NCI-H1417 treated with DMSO at 0.1 percent for 48 hours (cell line): ENCODE measurements around the gene OR52H1.

ENCODE experiments used
- DNase-seq: peaks from one replicate; lab custom pipeline; 2025; lab: John Stamatoyannopoulos, UW

The OR52H1 gene

GRCh38 chr11:5531053-5531831 is 17.1 kb downstream of the OR52H1 start:
- no peak for DNase-seq

- DNase-seq = no peak
These were observed 19.8 kb downstream of the OR52H1 start for GRCh38 chr11:5528495-5528894.

GRCh38 chr11:5527716-5528115 is 20.6 kb downstream of the OR52H1 start:
- no peak for DNase-seq

- no peak for DNase-seq
These were observed 23.6 kb downstream of the OR52H1 start for GRCh38 chr11:5524756-5525155.

GRCh38 chr11:5522308-5522707 is 26.0 kb downstream of the OR52H1 start:
- no peak for DNase-seq

GRCh38 chr11:5521540-5521939 is 26.8 kb downstream of the OR52H1 start:
- no peak for DNase-seq

GRCh38 chr11:5516599-5516998 is 31.7 kb downstream of the OR52H1 start, which contains the start of gene UBQLNL:
TSS of gene UBQLNL (minus strand) at chr11:5516699. CDS start at chr11:5516441, 258 bp downstream.
- DNase-seq = no peak

GRCh38 chr11:5514841-5515240 is 33.5 kb downstream of the OR52H1 start:
- no peak for DNase-seq

GRCh38 chr11:5509803-5510202 is 38.5 kb downstream of the OR52H1 start, which contains the start of gene UBQLN3:
TSS of gene UBQLN3 (minus strand) at chr11:5509957. CDS start at chr11:5509558, 399 bp downstream.
- DNase-seq = no peak

GRCh38 chr11:5508605-5509004 is 39.7 kb downstream of the OR52H1 start:
- no peak for DNase-seq

GRCh38 chr11:5507933-5508305 is 40.4 kb downstream of the OR52H1 start:
- DNase-seq = no peak

GRCh38 chr11:5507177-5507932 is 41.0 kb downstream of the OR52H1 start:
- no peak for DNase-seq

- no peak for DNase-seq
These were observed 42.8 kb downstream of the OR52H1 start for GRCh38 chr11:5505363-5506048.

- no peak for DNase-seq
These were observed 43.9 kb downstream of the OR52H1 start for GRCh38 chr11:5504403-5504921.

- no peak for DNase-seq
These were observed 47.9 kb downstream of the OR52H1 start for GRCh38 chr11:5500393-5500801.

GRCh38 chr11:5499671-5500070 is 48.7 kb downstream of the OR52H1 start:
- no peak for DNase-seq
